ENCODE measurements around the gene CHST12. TPM values are rescaled to one million over a fixed set of nuclear protein-coding genes. Genes with fewer than 3 reads are reported as not detected.

Gene CHST12
- total and polyA plus RNA-seq, 10 of the 15 experiments (the other 5 are each of a cell fraction or from before 2014, with no cell fraction given), result 0.05 to 14.2 (median 3.3) TPM

DNA sequence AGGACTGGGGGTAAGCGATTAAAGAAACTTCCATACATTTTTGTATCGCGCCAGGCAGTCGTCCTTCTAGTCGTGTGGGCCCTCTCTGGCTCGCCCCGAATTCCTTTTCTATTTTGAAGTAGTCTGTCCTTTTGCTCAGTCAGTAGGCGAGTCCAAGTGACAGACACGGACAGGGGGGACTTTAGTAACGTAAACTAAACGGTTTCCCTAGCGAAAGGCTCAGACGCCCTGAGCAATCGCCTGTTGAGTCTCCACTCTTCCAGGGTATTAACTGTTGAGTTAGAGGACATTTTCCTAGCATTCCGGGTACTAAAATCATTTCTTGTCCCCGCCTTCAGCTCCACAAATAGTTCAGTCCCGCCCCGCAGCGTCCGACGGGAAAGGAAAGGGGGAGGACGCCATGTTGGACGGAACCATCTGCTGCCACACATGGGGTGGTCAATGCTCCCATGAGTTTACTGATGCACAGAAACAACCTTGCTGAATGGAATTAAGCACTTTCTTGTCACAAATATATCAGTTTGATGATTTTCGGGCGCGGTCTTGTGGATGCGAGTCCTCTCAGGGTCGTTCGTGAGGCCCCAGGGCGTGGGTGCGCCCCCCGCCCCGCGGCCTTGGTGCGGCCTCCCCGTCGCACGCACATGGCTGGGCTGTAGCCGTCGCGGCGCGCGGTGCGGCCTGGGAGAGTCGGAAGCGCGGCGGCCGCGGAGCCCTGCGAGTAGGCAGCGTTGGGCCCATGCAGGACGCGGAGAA, 49.0 kb upstream of the CHST12 start, which contains the start of gene EIF3B (continued):
- TF ChIP-seq, protein P1, sequence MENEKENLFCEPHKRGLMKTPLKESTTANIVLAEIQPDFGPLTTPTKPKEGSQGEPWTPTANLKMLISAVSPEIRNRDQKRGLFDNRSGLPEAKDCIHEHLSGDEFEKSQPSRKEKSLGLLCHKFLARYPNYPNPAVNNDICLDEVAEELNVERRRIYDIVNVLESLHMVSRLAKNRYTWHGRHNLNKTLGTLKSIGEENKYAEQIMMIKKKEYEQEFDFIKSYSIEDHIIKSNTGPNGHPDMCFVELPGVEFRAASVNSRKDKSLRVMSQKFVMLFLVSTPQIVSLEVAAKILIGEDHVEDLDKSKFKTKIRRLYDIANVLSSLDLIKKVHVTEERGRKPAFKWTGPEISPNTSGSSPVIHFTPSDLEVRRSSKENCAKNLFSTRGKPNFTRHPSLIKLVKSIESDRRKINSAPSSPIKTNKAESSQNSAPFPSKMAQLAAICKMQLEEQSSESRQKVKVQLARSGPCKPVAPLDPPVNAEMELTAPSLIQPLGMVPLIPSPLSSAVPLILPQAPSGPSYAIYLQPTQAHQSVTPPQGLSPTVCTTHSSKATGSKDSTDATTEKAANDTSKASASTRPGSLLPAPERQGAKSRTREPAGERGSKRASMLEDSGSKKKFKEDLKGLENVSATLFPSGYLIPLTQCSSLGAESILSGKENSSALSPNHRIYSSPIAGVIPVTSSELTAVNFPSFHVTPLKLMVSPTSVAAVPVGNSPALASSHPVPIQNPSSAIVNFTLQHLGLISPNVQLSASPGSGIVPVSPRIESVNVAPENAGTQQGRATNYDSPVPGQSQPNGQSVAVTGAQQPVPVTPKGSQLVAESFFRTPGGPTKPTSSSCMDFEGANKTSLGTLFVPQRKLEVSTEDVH (IDR thresholded peaks at IDR 0.05; ENCODE audit: low read depth, partially characterized antibody), result peak; percentile 60
- TF ChIP-seq CREM (IDR thresholded peaks at IDR 0.05; ENCODE audit: low read depth) (peak; percentile 57), ZNF217 (IDR thresholded peaks at IDR 0.05) (no peak), IKZF1 (conservative IDR thresholded peaks at IDR 0.05) (peak; percentile 95), POLR2AphosphoS2 (IDR thresholded peaks at IDR 0.05; ENCODE audit: low read depth, low read length) (peak; percentile 86; the same call in 1 of the 2 replicates), POU2F2 (IDR thresholded peaks at IDR 0.05; ENCODE audit: borderline replicate concordance, low read depth, low read length) (peak; percentile 94), NR2F1 (conservative IDR thresholded peaks at IDR 0.05) (peak; percentile 45; the same call in 1 of the 2 replicates), TBL1XR1 (IDR thresholded peaks at IDR 0.05; ENCODE audit: low read depth, low read length) (peak; percentile 68; the same call in 1 of the 2 replicates)
- TF ChIP-seq, protein P2, sequence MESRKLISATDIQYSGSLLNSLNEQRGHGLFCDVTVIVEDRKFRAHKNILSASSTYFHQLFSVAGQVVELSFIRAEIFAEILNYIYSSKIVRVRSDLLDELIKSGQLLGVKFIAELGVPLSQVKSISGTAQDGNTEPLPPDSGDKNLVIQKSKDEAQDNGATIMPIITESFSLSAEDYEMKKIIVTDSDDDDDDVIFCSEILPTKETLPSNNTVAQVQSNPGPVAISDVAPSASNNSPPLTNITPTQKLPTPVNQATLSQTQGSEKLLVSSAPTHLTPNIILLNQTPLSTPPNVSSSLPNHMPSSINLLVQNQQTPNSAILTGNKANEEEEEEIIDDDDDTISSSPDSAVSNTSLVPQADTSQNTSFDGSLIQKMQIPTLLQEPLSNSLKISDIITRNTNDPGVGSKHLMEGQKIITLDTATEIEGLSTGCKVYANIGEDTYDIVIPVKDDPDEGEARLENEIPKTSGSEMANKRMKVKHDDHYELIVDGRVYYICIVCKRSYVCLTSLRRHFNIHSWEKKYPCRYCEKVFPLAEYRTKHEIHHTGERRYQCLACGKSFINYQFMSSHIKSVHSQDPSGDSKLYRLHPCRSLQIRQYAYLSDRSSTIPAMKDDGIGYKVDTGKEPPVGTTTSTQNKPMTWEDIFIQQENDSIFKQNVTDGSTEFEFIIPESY (IDR thresholded peaks at IDR 0.05), result 0 out of 2 replicates have a peak, but pooled peaks have one; percentile 16
- TF ChIP-seq, protein P3, sequence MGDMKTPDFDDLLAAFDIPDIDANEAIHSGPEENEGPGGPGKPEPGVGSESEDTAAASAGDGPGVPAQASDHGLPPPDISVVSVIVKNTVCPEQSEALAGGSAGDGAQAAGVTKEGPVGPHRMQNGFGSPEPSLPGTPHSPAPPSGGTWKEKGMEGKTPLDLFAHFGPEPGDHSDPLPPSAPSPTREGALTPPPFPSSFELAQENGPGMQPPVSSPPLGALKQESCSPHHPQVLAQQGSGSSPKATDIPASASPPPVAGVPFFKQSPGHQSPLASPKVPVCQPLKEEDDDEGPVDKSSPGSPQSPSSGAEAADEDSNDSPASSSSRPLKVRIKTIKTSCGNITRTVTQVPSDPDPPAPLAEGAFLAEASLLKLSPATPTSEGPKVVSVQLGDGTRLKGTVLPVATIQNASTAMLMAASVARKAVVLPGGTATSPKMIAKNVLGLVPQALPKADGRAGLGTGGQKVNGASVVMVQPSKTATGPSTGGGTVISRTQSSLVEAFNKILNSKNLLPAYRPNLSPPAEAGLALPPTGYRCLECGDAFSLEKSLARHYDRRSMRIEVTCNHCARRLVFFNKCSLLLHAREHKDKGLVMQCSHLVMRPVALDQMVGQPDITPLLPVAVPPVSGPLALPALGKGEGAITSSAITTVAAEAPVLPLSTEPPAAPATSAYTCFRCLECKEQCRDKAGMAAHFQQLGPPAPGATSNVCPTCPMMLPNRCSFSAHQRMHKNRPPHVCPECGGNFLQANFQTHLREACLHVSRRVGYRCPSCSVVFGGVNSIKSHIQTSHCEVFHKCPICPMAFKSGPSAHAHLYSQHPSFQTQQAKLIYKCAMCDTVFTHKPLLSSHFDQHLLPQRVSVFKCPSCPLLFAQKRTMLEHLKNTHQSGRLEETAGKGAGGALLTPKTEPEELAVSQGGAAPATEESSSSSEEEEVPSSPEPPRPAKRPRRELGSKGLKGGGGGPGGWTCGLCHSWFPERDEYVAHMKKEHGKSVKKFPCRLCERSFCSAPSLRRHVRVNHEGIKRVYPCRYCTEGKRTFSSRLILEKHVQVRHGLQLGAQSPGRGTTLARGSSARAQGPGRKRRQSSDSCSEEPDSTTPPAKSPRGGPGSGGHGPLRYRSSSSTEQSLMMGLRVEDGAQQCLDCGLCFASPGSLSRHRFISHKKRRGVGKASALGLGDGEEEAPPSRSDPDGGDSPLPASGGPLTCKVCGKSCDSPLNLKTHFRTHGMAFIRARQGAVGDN (IDR thresholded peaks at IDR 0.05), result no peak
- TF ChIP-seq, protein P4, sequence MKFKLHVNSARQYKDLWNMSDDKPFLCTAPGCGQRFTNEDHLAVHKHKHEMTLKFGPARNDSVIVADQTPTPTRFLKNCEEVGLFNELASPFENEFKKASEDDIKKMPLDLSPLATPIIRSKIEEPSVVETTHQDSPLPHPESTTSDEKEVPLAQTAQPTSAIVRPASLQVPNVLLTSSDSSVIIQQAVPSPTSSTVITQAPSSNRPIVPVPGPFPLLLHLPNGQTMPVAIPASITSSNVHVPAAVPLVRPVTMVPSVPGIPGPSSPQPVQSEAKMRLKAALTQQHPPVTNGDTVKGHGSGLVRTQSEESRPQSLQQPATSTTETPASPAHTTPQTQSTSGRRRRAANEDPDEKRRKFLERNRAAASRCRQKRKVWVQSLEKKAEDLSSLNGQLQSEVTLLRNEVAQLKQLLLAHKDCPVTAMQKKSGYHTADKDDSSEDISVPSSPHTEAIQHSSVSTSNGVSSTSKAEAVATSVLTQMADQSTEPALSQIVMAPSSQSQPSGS (IDR thresholded peaks at IDR 0.05; ENCODE audit: low read length), result no peak

Measured in GM12878 (cell line).